ENCODE data around the gene PIBF1. TPM values are rescaled to one million over a fixed set of nuclear protein-coding genes. Genes with fewer than 3 reads are reported as not detected.
"Not testable (repeated sequence)": the region's sequence is repeated elsewhere in the genome, so short reads cannot be mapped to it uniquely, and the experiment has no call there.

PIBF1 gene
- total and polyA plus RNA-seq, 2 donors (not counting 1 experiment from before 2014, with no cell fraction given): 9.6 to 25.1 TPM

GRCh38 chr13:72932250-72932649 lies 150.3 kb downstream of the PIBF1 start:
- DNase-seq (ENCODE audit: low read depth in 2 of 2): no peak
- H4K20me1 ChIP-seq (ENCODE audit: control insufficient read depth, extremely low read depth, insufficient read depth, low read length): no peaks in the 10 kb centered on the region
- TF ChIP-seq EZH2 (IDR thresholded peaks at IDR 0.05; ENCODE audit: low read length, missing control alignments) (no peak), CTCF (conservative IDR thresholded peaks at IDR 0.05 in 1 of 2, IDR thresholded peaks at IDR 0.05 in 1 of 2; ENCODE audit: low read depth in 1 of 2, low read length in 2 of 2) (no peak)

DNA sequence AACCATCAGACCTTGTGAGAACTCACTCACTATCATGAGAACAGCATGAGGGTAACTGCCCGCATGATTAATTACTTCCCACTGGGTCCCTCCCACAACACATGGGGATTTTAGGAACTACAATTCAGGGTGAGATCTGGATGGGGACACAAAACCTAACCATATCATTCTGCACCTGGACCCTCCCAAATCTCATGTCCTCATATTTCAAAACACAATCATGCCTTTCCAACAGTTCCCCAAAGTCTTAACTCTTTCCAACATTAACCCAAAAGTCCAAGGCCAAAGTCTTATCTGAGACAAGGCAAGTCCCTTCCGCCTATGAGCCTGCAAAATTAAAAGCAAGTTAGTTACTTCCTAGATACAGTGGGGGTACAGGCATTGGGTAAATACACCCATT lies 164.3 kb downstream of the PIBF1 start:
- not testable (repeated sequence) for H3K4me2 ChIP-seq (ENCODE audit: extremely low read depth, insufficient read depth, low read length); H2AFZ ChIP-seq (ENCODE audit: low read length); H4K20me1 ChIP-seq (ENCODE audit: control insufficient read depth, extremely low read depth, insufficient read depth, low read length); H3K9me3 ChIP-seq (ENCODE audit: control insufficient read depth, insufficient read depth, low read depth, low read length); H3K4me1 ChIP-seq (ENCODE audit: control insufficient read depth, extremely low read depth, insufficient read depth, low read length); H3K9ac ChIP-seq (ENCODE audit: insufficient read depth, low read length); H3K4me3 ChIP-seq (replicated peaks in 1 of 4; ENCODE audit: control extremely low read depth in 1 of 4, insufficient read depth in 1 of 4, low read depth in 3 of 4, low read length in 4 of 4); H3K27me3 ChIP-seq (ENCODE audit: control insufficient read depth, insufficient read depth, low read length); H3K27ac ChIP-seq (ENCODE audit: insufficient read depth, low read length); DNase-seq (ENCODE audit: low read depth in 2 of 2); H3K36me3 ChIP-seq (ENCODE audit: control insufficient read depth, insufficient read depth, low read length); H3K79me2 ChIP-seq (ENCODE audit: control insufficient read depth, insufficient read depth, low read length)

More at GRCh38 chr13:72932250-72932649, 150.3 kb downstream of the PIBF1 start:
- Histone ChIP-seq H3K4me2 (ENCODE audit: extremely low read depth, insufficient read depth, low read length) (no peak overlapping the region), H3K27ac (ENCODE audit: insufficient read depth, low read length) (no peak overlapping the region), H2AFZ (ENCODE audit: low read length) (no peak overlapping the region), H3K4me3 (replicated peaks in 1 of 4; ENCODE audit: control extremely low read depth in 1 of 4, insufficient read depth in 1 of 4, low read depth in 3 of 4, low read length in 4 of 4) (no peak overlapping the region), H3K27me3 (ENCODE audit: control insufficient read depth, insufficient read depth, low read length) (no peaks in the 10 kb centered on the region), H3K36me3 (ENCODE audit: control insufficient read depth, insufficient read depth, low read length) (no peaks in the 10 kb centered on the region), H3K9ac (ENCODE audit: insufficient read depth, low read length) (no peak overlapping the region), H3K79me2 (ENCODE audit: control insufficient read depth, insufficient read depth, low read length) (no peaks in the 10 kb centered on the region), H3K9me3 (ENCODE audit: control insufficient read depth, insufficient read depth, low read depth, low read length) (no peaks in the 10 kb centered on the region), H3K4me1 (ENCODE audit: control insufficient read depth, extremely low read depth, insufficient read depth, low read length) (no peaks in the 10 kb centered on the region)

DNA sequence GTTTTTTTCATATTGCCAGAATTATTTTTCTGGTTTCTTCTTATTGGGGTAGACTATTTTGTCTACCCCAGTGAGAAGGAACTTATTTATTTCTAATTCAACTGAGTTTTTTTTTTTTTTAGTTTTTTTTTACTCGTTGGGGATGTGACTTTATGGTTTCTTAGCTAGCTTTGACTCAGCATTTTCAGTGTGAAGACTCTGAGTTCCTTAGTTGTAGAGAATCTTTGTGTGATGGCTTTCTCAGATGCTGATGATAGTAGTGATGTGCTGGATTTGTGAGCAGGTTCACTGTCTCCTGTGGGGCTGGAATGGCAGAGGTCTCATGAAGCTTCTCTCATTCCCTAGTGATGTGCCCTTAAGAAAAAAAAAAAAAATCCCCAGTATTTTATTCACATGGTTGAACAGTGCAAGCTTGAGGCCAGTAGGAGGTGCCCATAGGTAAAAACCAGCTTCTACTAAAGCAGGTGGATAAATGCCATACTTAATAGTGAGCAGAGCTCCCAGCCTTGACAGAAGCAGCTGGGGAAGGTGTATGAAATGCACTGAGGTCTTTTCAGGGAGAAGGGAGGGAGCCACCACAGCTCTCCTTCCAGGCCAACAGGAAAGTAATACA lies 170.7 kb downstream of the PIBF1 start:
- no peaks in the 10 kb centered on the region for H3K79me2 ChIP-seq (ENCODE audit: control insufficient read depth, insufficient read depth, low read length)
- TF ChIP-seq CTCF (conservative IDR thresholded peaks at IDR 0.05 in 1 of 2, IDR thresholded peaks at IDR 0.05 in 1 of 2; ENCODE audit: low read depth in 1 of 2, low read length in 2 of 2) (no peak), EZH2 (IDR thresholded peaks at IDR 0.05; ENCODE audit: low read length, missing control alignments) (no peak)
- H3K27ac ChIP-seq (ENCODE audit: insufficient read depth, low read length): no peak overlapping the region
- H2AFZ ChIP-seq (ENCODE audit: low read length): no peak overlapping the region
- H3K4me1 ChIP-seq (ENCODE audit: control insufficient read depth, extremely low read depth, insufficient read depth, low read length): no peaks in the 10 kb centered on the region
- no peak overlapping the region for H3K9ac ChIP-seq (ENCODE audit: insufficient read depth, low read length)
- no peak for DNase-seq (ENCODE audit: low read depth in 2 of 2)
- H3K9me3 ChIP-seq (ENCODE audit: control insufficient read depth, insufficient read depth, low read depth, low read length): no peaks in the 10 kb centered on the region
- no peak overlapping the region for H3K4me2 ChIP-seq (ENCODE audit: extremely low read depth, insufficient read depth, low read length)
- H4K20me1 ChIP-seq (ENCODE audit: control insufficient read depth, extremely low read depth, insufficient read depth, low read length): no peaks in the 10 kb centered on the region
- no peaks in the 10 kb centered on the region for H3K36me3 ChIP-seq (ENCODE audit: control insufficient read depth, insufficient read depth, low read length)
- H3K4me3 ChIP-seq (replicated peaks in 1 of 4; ENCODE audit: control extremely low read depth in 1 of 4, insufficient read depth in 1 of 4, low read depth in 3 of 4, low read length in 4 of 4): no peak overlapping the region
- H3K27me3 ChIP-seq (ENCODE audit: control insufficient read depth, insufficient read depth, low read length): no peaks in the 10 kb centered on the region

Data from fibroblast of lung (primary cell).